Caki2 (cell line): Measurements from ENCODE around the gene NAA16. TPM values are rescaled to one million over a fixed set of nuclear protein-coding genes. Genes with fewer than 3 reads are reported as not detected.
"Not testable (repeated sequence)": the region's sequence is repeated elsewhere in the genome, so short reads cannot be mapped to it uniquely, and the experiment has no call there.

Source experiments
- DNase-seq: peaks from one replicate; pipeline ENCODE4 v3.0.0-alpha.2; 2015; ENCODE audit warnings: low read depth
- in situ Hi-C: cut with HindIII; loops from 2 replicates; pipeline ENCODE4 v1.10.0; 2016; ENCODE audit warnings: low sequenced_read_pairs, low pct_unique_long_range_greater_than_20kb, mixed read lengths
- total RNA-seq: library from RNA; depleted of rRNA; stranded (reverse); fragments of >200 nt; shearing (Covaris generic); gene quantifications from 2 replicates; pipeline ENCODE4 v1.2.3, GENCODE V29; 2014; ENCODE audit warnings: low replicate concordance

Gene NAA16
- total RNA-seq, 1 experiment from 2014 or later: 3.9 TPM

GRCh38 chr13:41334810-41335209 lies 23.7 kb downstream of the NAA16 start:
- in situ Hi-C loops: no loop called here
- no peak for DNase-seq

DNA sequence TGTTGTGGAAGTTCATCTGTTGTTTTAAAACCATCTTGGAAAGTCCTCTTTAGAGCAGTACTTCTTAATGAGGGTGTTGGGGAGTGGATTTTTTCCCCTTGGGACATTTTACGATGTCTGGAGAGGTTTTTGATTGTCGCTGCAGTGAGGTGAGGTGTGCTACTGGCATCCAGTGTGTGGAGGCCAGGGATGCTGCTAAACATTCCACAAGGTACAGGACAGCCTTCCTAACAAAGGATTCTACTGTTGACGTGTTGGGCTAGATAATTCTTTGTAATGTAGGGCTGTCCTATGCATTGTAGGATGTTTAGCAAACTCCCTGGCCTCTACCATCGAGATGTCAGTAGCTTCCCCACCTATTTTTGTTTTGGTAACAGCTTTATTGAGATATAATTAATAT lies 33.3 kb downstream of the NAA16 start:
- no peak for DNase-seq
- in situ Hi-C loops: no loop called here

DNA sequence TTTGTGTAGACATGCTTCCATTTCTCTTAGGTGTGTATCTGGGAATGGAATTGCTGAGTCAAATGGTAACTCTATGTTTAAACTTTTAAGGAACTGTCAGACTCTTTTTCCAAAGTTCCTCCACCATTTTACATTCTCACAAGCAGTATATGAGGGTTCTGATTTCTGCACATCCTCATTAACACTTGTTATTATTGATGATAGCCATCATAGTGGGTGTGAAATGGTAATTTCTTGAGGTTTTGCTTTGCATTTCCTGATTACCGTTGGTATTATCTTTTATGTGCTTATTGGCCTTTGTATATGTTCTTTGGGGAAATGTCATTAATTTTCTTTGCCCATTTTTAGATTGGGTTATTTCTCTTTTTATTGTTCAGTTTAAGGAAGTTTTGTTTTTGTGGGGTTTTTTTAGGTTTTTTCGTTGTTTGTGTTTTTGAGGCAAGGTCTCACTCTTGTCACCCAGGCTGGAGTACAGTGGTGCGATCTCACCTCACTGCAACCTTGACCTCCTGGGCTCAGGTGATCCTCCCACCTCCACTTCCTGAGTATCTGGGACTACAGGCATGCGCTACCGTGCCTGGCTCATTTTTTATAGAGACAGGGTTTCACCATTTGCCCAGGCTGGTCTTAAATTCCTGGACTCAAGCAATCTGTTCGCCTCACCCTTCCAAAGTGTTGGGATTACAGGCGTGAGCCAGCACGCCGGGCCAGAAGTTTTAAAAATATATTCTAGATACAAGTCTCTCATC lies 34.3 kb downstream of the NAA16 start:
- no peak for DNase-seq
- in situ Hi-C loops: no loop called here

GRCh38 chr13:41345914-41346589 lies 35.0 kb downstream of the NAA16 start:
- DNase-seq: no peak
- in situ Hi-C loops: no loop called here

DNA sequence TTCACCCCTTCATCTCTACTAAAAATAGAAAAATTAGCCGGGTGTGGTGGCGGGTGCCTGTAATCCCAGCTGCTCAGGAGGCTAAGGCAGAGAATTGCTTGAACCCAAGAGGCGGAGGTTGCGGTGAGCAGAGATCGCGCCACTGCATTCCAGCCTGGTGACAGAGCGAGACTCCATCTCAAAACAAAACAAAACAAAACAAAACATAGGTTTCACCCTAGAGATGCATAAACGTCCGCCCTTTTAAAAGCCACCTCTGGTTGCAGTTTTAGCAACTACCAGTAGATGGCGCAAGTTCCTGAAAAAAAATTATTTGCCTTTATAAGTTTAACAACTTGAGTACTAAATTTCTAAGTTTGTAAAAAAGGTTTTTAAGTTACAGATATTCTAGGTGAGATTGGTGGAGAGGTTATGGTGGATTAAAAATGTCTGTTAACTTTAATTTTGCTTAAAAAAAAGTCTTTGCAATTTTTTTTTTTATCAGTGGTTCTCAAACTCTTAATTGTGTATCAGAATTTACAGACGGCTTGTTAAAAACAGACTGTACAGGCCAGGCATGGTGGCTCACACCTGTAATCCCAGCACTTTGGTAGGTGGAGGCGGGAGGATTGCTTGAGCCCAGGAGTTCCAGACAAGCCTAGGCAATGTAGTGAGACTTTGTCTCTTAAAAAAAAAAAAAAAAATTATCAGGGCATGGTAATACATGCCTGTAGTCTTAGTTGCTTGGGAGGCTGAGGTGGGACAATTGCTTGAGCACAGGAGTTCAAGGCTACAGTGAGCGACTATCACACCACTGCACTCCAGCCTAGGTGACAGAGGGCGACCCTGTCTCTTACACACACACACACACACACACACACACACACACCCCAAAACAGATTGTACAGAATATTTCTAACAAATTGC lies 42.1 kb downstream of the NAA16 start:
- in situ Hi-C loops: no loop called here
- peak; percentile 72 for DNase-seq

DNA sequence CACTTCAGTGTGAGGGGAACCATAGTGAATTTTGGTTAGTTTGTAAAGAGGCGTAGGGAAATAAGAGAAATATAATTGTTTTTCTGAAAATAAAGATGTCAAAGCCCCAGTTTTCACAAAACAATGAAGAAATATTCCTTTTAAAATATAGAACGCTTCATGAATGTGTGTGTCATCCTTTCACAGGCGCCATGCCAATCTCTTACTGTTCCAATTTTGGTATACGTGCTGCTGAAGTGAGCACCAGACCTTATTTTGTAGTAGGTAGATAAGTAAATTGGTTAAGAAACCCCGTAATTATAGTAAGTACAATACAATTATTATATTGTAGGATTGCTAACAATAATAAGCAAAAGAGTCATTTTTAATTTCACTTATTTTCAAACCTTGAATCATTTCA lies 43.3 kb downstream of the NAA16 start:
- in situ Hi-C loops: no loop called here
- DNase-seq: no peak

DNA sequence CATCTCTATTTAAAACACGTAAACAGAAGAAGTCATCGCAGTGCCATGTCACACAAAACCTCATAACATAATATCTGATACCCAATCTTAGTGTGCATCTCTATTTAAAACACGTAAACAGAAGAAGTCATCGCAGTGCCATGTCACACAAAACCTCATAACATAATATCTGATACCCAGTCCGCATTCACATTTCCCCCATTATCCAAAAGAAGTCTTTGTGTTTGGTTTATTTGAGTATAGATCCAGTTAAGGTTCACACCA lies 45.2 kb downstream of the NAA16 start:
- DNase-seq, in situ Hi-C loops: not testable (repeated sequence)

GRCh38 chr13:41356786-41357185 lies 45.7 kb downstream of the NAA16 start:
- DNase-seq: no peak
- in situ Hi-C loops: no loop called here

- in situ Hi-C loops: no loop called here
- DNase-seq: no peak
These were observed 50.4 kb downstream of the NAA16 start for GRCh38 chr13:41361491-41361890.

- in situ Hi-C loops: no loop called here
- no peak for DNase-seq
These were observed 53.0 kb downstream of the NAA16 start for GRCh38 chr13:41364043-41364442.

DNA sequence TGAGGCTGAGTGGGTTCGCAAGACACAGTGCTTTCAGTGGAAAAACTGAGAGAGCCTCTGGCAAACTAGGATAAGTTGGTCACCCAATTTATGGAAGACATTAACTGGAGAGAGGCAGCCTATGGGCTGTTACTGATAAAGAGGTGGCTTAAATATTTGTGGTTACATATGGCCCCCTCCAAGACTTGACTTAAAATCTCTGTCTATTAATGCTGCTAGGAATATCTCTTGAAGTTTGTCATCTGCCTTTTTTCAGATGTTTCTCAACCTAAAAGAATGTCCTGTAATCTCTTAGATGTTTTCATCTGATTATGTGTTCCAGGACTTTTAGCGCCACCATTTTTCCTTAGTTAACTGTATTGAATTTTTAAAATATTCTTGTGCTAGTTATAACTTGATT lies 54.6 kb downstream of the NAA16 start:
- in situ Hi-C loops: no loop called here
- DNase-seq: no peak

DNA sequence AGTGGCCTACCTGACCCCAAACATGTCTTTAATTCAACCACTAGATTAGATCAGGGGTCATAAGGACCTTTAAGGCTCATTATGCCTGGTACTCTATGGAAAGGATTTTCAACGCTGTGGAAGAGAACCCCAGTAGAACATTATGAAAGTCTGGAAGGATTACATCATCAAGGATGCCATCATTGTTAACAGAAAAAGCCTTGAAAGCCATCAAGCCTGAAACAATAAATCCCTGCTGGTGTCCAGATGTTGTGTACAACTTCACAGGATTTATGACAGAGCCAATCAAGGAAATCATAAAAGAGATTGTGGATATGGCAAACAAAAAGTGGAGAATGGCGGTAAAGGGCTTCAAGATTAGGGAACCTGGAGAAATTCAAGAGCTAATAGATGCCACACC lies 59.7 kb downstream of the NAA16 start:
- no peak for DNase-seq
- in situ Hi-C loops: no loop called here

DNA sequence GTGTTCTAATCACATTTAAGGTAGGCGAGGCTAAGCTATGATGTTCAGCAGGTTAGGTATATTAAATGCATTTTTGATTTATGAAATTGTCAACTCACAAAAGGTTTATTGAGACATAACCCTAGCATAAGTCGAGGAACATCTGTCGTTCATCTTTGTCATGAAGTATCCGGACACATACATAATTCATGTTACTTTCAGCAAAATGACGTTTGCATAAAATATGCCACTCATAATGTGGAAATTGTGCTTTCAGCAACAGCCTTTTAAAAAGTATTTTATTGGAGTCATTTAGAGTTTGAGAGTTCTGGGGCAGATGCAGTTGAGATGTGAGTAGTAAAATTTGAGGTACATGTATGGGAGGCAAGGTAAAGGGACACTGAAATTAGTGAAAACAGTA lies 66.4 kb downstream of the NAA16 start:
- in situ Hi-C loops: no loop called here

GRCh38 chr13:41382431-41382830 lies 71.4 kb downstream of the NAA16 start:
- no peak for DNase-seq
- in situ Hi-C loops: no loop called here

More for the DNA sequence above, 66.4 kb downstream of the NAA16 start:
- no peak for DNase-seq

DNA sequence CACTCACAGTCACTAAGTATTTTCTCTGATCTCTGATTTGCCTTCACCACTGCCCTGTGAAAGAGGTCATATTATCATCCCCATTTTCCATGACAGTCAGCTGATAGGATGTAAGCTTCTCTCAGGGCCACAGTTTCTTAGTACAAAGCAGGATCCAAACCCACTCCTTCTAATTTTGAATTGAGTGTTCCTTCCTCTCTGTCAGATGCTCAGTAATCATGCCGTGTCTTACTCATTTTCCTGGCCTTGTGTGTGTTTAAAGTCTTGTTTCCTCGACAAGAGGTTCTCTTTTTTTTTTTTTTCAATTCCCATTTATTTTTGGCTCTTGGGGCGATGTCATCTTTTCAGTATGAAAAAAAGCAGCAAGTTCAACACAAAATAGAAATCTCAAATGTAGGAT lies 72.3 kb downstream of the NAA16 start:
- no peak for DNase-seq
- in situ Hi-C loops: no loop called here

DNA sequence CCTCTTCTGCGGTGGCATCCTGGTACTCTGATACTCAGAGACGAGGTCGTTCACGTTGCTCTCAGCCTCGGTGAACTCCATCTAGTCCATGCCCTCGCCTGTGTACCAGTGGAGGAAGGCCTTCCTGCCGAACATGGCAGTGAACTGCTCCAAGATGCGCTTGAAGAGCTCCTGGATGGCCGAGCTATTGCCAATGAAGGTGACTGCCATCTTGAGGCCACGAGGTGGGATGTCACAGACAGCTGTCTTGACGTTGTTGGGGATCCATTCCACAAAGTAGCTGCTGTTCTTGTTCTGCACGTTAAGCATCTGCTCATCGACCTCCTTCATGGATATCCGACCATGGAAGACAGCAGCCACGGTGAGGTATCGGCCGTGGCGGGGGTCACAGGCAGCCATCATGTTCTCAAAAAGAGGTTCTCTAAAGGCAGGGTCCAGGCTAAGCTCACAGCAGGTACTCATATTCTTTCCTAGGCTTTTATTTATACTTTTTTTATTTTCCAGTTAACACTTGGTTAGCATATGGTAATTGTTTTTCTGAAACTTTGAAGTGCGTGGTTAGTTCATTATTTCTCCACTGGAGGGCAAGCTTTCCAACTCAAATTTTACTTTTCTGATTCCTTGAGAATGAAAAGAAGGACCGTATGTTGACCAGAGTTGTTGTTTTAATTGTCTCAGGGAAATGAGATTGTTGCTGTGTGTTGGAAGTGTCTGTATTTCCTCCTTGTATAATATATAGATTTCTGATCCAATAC lies 73.9 kb downstream of the NAA16 start:
- in situ Hi-C loops: no loop called here

GRCh38 chr13:41386211-41386610 lies 75.1 kb downstream of the NAA16 start:
- DNase-seq: no peak
- in situ Hi-C loops: no loop called here

More for the DNA sequence above, 73.9 kb downstream of the NAA16 start:
- no peak for DNase-seq

DNA sequence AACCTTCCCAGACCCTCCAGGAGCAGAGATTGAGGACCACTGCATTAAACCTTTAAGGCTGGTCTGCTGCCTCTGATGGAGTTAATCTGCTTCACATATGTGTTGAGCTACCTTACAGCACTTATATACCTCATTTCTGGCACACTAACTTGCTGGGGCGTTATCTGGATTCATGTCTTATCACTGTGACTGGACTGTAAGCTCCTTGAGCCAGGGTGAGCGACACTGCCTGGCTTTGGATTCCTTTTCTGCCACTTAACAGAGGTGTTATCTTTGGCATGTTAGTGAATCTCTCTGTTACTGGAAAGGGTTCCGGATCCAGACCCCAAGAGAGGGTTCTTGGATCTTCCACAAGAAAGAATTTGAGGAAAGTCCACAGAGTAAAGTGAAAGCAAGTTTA lies 76.5 kb downstream of the NAA16 start:
- in situ Hi-C loops: no loop called here
- DNase-seq: no peak
